Measurements from ENCODE around the gene OR4D2. TPM values are rescaled to one million over a fixed set of nuclear protein-coding genes. Genes with fewer than 3 reads are reported as not detected.

OR4D2 gene
- total RNA-seq, 1 donor from 2014 or later: not detected

GRCh38 chr17:58161566-58161965 is 5.2 kb upstream of the OR4D2 start:
- Mint-ChIP-seq H3K36me3 (no peaks in the 10 kb centered on the region), H3K27ac (no peak overlapping the region), H3K4me1 (peaks cover 9% of the 10 kb centered on the region), H3K27me3 (ENCODE audit: low read depth) (peaks cover 88% of the 10 kb centered on the region), H3K4me3 (no peak overlapping the region), H3K9me3 (no peaks in the 10 kb centered on the region)
- TF ChIP-seq CTCF (IDR thresholded peaks at IDR 0.05; ENCODE audit: unreplicated experiment): no peak
- DNase-seq (ENCODE audit: low spot score in 2 of 2, unreplicated experiment in 2 of 2): no peak

- H3K4me3 Mint-ChIP-seq: no peak overlapping the region
- no peak for DNase-seq (ENCODE audit: low spot score in 2 of 2, unreplicated experiment in 2 of 2)
- H3K27me3 Mint-ChIP-seq (ENCODE audit: low read depth): peaks cover 83% of the 10 kb centered on the region
- H3K36me3 Mint-ChIP-seq: no peaks in the 10 kb centered on the region
- no peak overlapping the region for H3K27ac Mint-ChIP-seq
- TF ChIP-seq CTCF (IDR thresholded peaks at IDR 0.05; ENCODE audit: unreplicated experiment): no peak
- H3K4me1 Mint-ChIP-seq: no peaks in the 10 kb centered on the region
- no peaks in the 10 kb centered on the region for H3K9me3 Mint-ChIP-seq
These were observed 801 bp upstream of the OR4D2 start for GRCh38 chr17:58165981-58166380.

- Mint-ChIP-seq H3K27ac (no peak overlapping the region), H3K27me3 (ENCODE audit: low read depth) (peaks cover 80% of the 10 kb centered on the region), H3K36me3 (no peaks in the 10 kb centered on the region), H3K9me3 (no peaks in the 10 kb centered on the region), H3K4me3 (no peak overlapping the region), H3K4me1 (no peaks in the 10 kb centered on the region)
- no peak for DNase-seq (ENCODE audit: low spot score in 2 of 2, unreplicated experiment in 2 of 2)
- no peak for TF ChIP-seq CTCF (IDR thresholded peaks at IDR 0.05; ENCODE audit: unreplicated experiment)
These were observed 3.8 kb downstream of the OR4D2 start for GRCh38 chr17:58170622-58171021.

- no peak for TF ChIP-seq CTCF (IDR thresholded peaks at IDR 0.05; ENCODE audit: unreplicated experiment)
- Mint-ChIP-seq H3K36me3 (no peaks in the 10 kb centered on the region), H3K4me1 (no peaks in the 10 kb centered on the region), H3K27ac (no peak overlapping the region), H3K9me3 (no peaks in the 10 kb centered on the region), H3K27me3 (ENCODE audit: low read depth) (peaks cover 71% of the 10 kb centered on the region), H3K4me3 (no peak overlapping the region)
- no peak for DNase-seq (ENCODE audit: low spot score in 2 of 2, unreplicated experiment in 2 of 2)
These were observed 5.7 kb downstream of the OR4D2 start for GRCh38 chr17:58172369-58173071.

GRCh38 chr17:58174871-58175270 is 8.1 kb downstream of the OR4D2 start:
- H3K27ac Mint-ChIP-seq: no peak overlapping the region
- H3K36me3 Mint-ChIP-seq: no peaks in the 10 kb centered on the region
- DNase-seq (ENCODE audit: low spot score in 2 of 2, unreplicated experiment in 2 of 2): no peak
- no peak for TF ChIP-seq CTCF (IDR thresholded peaks at IDR 0.05; ENCODE audit: unreplicated experiment)
- no peaks in the 10 kb centered on the region for H3K9me3 Mint-ChIP-seq
- H3K4me3 Mint-ChIP-seq: no peak overlapping the region
- H3K4me1 Mint-ChIP-seq: no peaks in the 10 kb centered on the region
- peaks cover 62% of the 10 kb centered on the region for H3K27me3 Mint-ChIP-seq (ENCODE audit: low read depth)
